GM13977 (cell line): ENCODE data around the gene HBD.

Experiments
- DNase-seq: peaks from one replicate; pipeline ENCODE4 v3.0.0; 2012; ENCODE audit warnings: low spot score
- CTCF ChIP-seq: IDR thresholded peaks from 2 replicates; pipeline ENCODE4 v1.5.1; 2012; ENCODE audit warnings: mild to moderate bottlenecking, control low read depth; ENCODE audit not compliant: insufficient read depth; ENCODE audit errors: extremely low read depth, missing control alignments
- in situ Hi-C: fragments of 300-500 bp; cut with MboI; formaldehyde crosslinking; loops from one replicate; pipeline ENCODE4 v1.12.0; 2022; ENCODE audit warnings: low sequenced_read_pairs, low pct_unique_long_range_greater_than_20kb, mixed read lengths, inconsistent platforms; ENCODE audit not compliant: unreplicated experiment

Gene HBD

GRCh38 chr11:5196731-5197130 lies 37.6 kb downstream of the HBD start:
- TF ChIP-seq CTCF = no peak
- DNase-seq = no peak
- in situ Hi-C loops = no loop called here

GRCh38 chr11:5196067-5196466 lies 38.2 kb downstream of the HBD start:
- in situ Hi-C loops = no loop called here
- no peak for TF ChIP-seq CTCF
- no peak for DNase-seq

- no peak for TF ChIP-seq CTCF
- in situ Hi-C loops = no loop called here
- DNase-seq = no peak
Measured at GRCh38 chr11:5192738-5193137, 41.5 kb downstream of the HBD start.

GRCh38 chr11:5188201-5188600 lies 46.1 kb downstream of the HBD start:
- DNase-seq = no peak
- in situ Hi-C loops = no loop called here
- TF ChIP-seq CTCF = no peak
